HG03521 (cell line): ENCODE results near the gene PFDN1.
"Not testable (repeated sequence)": the region's sequence is repeated elsewhere in the genome, so short reads cannot be mapped to it uniquely, and the experiment has no call there.

ENCODE experiments used
- ATAC-seq: cut with Tn5 transposase; IDR thresholded peaks from one replicate; pipeline ENCODE4 v1.9.1; 2021; ENCODE audit warnings: mild to moderate bottlenecking, moderate library complexity; ENCODE audit not compliant: unreplicated experiment

The PFDN1 gene

DNA sequence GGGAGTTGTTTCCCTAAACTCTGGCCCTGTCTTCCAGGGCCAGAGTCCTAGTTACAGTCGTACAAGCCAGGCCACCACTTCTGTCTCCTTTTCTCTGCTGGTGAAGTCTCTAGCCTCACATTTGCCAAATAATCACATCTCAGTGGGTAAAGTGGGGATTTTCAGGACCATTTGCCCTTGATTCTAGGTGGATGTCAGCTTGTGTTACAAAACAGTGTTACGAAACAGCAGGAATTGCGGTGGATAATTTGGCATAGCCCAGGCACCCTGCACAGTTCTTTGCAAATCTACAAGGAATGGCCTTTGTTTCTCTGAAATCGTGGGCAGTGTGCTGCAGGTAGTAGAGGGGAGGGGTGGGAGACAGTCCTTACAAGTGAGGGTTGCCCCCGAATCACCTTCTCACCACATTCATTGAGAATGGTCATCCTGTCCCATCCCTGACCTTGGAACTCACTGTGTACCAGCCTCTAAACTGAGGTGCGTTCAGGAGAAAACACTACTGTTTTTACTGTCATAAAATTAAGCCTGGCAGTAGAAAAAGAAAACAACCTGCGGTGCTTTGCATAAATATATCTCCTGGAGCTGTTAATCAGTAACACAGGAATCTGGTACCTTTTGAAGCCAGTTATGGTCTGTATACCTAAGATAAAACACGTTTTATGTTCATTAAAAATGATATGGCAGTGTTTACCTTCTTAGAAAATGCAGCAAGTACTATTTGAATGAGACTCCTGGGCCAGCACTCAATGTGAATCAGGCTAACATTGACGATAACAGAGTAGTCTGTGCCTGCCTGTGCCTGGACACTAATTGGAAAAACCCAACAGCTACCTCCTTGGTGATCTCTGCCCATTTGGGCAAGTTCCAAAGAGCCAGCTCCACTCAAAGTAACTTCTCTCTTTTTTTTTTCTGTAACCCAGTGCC, 83.6 kb downstream of the PFDN1 start:
- no peak for ATAC-seq

GRCh38 chr5:140217299-140218026, 85.4 kb downstream of the PFDN1 start:
- ATAC-seq, result no peak

DNA sequence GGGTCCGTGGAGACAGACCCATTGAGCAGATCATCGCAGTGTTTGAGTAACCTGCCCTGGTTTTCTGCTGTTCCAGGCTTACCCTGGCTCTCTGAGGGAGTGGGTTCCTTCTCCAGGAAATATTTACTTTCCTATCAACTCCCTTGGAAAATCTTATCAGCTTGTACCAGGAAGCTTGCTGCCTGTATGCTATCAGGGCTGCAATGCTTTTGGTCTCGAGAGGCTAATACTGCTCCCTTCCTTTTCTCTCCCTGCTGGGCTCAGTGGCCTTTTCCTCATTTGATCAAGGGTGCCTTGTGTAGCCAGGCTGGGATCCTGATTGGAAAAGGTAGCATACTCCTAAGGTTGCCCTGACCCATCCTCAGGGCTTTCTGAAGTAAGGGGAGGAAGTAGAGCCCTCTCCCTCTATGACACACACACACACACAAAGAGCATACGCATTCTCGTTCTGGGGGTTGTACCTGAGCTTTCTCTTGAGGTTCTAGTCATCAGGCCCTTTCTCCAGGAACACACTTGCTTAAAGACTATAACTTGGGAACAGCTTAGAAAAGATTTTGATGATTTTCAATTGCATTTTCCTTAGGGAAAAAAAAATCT, 86.3 kb downstream of the PFDN1 start:
- ATAC-seq, result no peak

DNA sequence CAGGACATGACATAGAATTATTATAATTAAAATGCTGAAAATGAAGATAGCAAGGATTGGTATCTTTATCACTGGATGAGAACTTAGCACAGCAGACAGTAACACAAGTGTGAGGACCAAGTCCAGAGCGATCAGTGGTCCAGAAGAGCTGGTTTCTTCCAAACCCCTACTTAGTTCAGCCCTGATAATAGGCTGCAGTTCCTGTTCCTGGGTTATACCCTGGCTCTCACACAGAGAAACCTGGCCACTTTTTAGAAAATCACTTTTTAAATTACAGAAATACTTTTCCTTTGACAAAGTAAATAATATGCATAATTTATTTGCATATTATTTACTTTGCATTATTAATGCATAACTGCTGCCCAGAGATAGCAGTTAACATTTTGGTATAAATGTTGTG, 87.6 kb downstream of the PFDN1 start:
- ATAC-seq, result no peak

- no peak for ATAC-seq
These were observed 88.1 kb downstream of the PFDN1 start for GRCh38 chr5:140214831-140215230.

DNA sequence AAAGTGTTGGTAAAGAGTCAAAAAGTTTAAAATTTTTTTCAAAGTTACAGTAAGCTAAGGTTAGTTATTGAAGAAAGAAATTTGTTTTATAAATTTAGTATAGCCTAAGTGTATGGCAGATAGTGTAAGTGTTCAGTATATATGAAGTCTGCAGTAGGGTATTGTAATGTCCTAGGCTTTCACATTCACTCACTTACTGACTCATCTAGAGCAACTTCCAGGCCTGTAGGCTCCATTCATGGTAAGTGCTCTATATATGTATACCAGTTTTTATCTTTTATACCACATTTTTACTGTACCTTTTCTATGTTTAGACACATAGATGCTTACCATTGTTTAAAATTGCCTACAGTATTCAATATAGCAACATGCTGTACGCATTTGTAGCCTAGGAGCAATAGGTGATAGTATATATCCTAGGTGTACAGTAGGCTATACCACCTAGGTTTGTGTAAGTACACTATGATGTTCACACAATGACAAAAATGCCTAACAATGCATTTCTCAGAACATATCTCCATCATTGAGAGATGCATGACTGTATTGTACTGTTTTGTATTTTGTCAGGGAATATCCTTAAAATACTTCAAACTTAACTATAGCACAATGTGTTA, 89.4 kb downstream of the PFDN1 start:
- ATAC-seq, result peak; percentile 85

- no peak for ATAC-seq
These were observed 94.8 kb downstream of the PFDN1 start for GRCh38 chr5:140208065-140208464.

DNA sequence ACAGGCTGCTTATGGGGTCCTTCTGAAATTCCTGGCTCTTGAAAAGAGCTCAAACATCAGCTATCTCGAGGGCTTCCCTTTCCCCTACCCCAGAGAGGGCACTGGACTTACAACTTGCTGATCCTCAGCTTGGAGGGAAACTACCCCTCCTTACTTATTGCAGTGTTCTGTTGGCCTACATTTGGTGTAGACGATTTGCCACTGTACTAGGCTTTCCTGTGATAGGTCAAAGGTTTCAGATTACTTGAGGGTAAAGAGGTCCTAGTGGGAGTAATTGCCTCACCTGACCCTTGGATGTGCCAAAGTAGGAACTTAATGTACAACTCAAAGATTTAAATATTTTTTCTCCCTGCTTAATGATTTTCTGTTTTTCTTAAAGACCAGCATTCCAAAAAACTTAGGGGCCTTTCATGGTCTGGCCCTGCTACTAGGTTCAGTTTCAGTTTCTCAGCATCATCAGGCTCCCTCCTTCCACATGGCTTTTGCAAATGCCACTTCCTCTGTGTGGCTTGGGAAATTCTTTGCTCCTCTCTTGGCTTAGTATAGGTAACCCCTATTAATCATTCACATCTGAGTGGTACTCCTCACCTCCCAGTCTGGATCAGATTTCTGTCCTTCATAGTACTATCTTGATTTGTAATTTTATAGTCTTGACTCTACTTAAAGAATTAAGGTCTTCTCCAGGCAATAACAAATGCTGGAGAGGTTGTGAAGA, 95.5 kb downstream of the PFDN1 start:
- no peak for ATAC-seq

DNA sequence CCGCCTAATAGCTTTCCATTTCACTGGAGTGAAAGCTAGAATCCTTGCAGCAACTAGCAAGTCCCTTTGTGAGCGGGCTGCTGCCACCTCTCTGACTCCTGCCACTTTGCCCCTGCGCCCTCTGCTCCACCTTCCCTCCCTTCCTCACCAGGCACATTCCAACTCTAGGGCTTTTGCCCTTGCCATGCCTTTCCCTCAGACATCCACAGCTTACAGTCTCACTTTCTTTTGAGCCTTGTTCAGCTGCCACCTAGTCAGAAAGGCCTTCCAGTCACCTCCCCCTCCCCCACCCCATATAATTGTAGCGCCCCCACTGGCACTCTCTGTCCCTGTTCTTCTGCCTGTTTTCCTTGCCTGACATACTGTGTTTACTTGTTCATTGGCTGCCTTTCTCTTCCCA, 96.9 kb downstream of the PFDN1 start:
- no peak for ATAC-seq

DNA sequence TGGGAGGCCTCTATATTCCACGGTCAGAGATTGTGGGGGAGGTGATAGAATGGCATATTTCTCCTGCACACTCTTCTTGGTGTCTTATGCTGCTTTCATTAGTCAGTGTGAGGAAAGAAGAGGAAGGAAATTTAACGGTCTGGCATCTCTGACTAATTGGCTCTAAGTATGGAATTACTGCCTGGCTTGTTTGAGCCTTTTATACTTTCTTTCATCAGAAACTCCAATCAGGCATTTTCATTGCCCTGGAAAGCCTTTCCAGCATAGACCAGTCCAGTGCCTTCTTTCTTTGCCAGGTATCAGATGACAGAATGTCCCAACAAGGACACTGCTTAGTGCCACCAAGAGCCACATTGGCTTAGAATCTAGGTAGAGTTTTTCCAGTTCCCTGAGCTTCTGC, 97.7 kb downstream of the PFDN1 start:
- ATAC-seq, result no peak

GRCh38 chr5:140202610-140203009, 100.3 kb downstream of the PFDN1 start:
- no peak for ATAC-seq

- ATAC-seq, result no peak
These were observed 100.8 kb downstream of the PFDN1 start for GRCh38 chr5:140202078-140202477.

DNA sequence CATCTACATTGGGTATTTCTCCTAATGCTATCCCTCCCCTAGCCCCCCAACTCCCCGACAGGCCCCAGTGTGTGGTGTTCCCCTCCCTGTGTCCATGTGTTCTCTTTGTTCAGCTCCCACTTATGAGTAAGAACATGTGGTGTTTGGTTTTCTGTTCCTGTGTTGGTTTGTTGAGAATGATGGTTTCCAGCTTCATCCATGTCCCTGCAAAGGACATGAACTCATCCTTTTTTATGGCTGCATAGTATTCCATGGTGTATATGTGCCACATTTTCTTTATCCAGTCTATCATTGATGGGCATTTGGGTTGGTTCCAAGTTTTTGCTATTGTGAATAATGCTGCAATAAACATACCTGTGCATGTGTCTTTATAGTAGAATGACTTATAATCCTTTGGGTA, 104.0 kb downstream of the PFDN1 start:
- not testable (repeated sequence) for ATAC-seq

DNA sequence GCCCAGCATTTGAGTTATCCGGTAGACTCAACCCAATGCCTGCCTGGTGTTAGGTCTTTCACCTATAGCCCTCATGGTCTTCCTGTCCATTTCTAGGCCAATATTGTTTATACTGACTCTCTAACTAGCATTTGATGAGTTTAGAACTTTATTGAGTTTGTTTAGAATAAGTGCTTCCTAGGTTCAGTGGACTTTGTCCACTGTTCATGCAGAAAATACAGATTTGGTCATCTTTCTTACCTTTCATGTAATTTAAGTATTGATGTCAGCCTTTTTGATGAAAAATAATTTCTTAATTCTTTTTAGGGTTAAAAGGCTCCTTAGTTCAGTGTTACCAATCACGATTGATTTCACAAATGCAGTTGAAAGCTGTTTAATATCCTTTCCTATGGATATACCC, 105.9 kb downstream of the PFDN1 start:
- no peak for ATAC-seq

DNA sequence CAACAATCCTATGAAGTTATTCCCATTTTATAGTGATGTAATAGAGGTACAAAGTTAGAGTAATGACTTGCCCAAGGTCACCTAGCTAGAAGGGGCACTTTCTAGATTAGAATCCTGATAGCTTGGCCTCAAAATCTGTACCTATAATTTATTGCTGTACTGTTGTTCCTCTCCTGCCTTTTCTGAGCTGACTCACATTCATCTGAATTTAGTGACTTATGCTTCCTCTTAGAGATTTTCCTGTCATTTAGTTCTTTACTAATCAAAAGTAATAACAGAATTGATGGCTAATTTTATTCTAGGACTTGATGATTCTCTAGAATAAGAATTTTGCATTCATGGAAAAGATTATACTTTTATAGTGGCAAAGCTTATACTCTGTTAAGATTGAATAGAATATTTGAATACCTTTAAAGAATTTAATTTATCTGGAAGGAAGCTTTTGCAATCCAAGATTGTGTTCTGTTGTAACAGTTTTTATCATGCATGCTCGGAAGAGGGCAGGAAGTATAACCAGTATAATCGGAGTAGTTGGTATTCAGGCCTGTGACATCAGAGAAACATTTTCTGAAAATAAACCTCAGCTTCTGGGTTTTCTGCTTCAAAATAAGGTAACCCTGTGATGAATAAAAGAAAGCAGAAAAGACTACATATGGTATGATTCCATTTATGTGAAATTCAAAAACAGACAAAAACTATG, 106.6 kb downstream of the PFDN1 start:
- ATAC-seq, result no peak
